ENCODE data around the gene RANBP3. TPM values are rescaled to one million over a fixed set of nuclear protein-coding genes. Genes with fewer than 3 reads are reported as not detected.

Gene RANBP3
- total and polyA plus RNA-seq, 4 donors = 33.6 to 67.7 (median 54.9) TPM

DNA sequence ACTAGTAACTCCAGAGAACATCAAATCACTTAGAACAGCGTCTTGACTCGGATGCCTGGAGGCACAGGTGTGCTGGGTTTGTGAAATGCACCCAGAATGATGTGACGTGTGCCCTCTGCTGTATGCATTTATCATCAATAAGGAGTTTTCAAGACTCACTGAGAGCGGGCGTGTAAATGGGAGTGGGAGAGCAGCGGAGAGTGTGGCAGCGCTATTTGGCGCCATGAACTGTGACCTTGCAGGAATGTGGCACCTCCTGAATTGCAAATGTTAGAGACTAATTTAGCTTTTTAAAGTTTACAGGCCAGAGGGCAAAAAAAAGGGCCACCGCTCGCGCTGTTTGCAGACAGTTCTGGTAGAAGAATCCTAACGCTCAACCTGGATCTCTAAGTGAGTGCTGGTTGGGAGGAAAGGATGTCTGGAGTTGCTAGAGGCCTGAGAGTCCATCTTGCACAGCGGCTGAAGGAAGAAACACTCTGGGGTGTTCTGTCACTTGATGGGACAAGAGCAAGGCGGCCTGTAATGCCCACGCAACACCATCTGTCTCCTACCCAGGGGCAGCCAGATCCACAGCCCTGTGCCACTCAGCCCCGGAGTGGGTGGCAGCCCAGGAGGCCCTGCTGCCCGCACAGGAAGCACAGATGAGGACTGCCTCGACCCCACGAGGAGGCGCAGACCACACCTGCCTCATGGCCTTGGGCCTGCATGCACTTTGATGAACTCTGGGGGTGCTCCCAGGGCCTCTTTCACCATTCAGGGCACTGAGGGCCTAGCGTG, 19.7 kb downstream of the RANBP3 start:
- Histone ChIP-seq H3K36me3 (ENCODE audit: control insufficient read depth in 4 of 4, insufficient read depth in 4 of 4, low read length in 4 of 4) (peaks cover 0 to 5% (median 0%) of the 10 kb centered on the region in 4 donors), H3K27me3 (ENCODE audit: control insufficient read depth in 3 of 3, insufficient read depth in 3 of 3, low read length in 2 of 3) (no peaks in the 10 kb centered on the region), H3K9ac (ENCODE audit: insufficient read depth in 1 of 2, low read length in 2 of 2) (no peak overlapping the region), H3K27ac (ENCODE audit: low read depth in 1 of 2, low read length in 1 of 2) (peak overlapping the region in 1 of 2 donors; percentile 3), H3K9me3 (ENCODE audit: control insufficient read depth in 4 of 4, insufficient read depth in 3 of 4, low read length in 3 of 4) (no peaks in the 10 kb centered on the region), H3K4me3 (no peak overlapping the region), H3K4me1 (ENCODE audit: control insufficient read depth in 5 of 5, insufficient read depth in 5 of 5, low read length in 5 of 5) (peaks cover 38 to 82% (median 62%) of the 10 kb centered on the region in 5 donors)
- WGBS, 2 donors = 82 to 86% methylated on average over 21 of the region's 21 CpGs
- no peak for DNase-seq
- TF ChIP-seq, protein P1, sequence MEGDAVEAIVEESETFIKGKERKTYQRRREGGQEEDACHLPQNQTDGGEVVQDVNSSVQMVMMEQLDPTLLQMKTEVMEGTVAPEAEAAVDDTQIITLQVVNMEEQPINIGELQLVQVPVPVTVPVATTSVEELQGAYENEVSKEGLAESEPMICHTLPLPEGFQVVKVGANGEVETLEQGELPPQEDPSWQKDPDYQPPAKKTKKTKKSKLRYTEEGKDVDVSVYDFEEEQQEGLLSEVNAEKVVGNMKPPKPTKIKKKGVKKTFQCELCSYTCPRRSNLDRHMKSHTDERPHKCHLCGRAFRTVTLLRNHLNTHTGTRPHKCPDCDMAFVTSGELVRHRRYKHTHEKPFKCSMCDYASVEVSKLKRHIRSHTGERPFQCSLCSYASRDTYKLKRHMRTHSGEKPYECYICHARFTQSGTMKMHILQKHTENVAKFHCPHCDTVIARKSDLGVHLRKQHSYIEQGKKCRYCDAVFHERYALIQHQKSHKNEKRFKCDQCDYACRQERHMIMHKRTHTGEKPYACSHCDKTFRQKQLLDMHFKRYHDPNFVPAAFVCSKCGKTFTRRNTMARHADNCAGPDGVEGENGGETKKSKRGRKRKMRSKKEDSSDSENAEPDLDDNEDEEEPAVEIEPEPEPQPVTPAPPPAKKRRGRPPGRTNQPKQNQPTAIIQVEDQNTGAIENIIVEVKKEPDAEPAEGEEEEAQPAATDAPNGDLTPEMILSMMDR (IDR thresholded peaks at IDR 0.05; ENCODE audit: control extremely low read depth, extremely low read depth) = no peak
- ATAC-seq (ENCODE audit: insufficient read depth, low FRiP score) = no peak

DNA sequence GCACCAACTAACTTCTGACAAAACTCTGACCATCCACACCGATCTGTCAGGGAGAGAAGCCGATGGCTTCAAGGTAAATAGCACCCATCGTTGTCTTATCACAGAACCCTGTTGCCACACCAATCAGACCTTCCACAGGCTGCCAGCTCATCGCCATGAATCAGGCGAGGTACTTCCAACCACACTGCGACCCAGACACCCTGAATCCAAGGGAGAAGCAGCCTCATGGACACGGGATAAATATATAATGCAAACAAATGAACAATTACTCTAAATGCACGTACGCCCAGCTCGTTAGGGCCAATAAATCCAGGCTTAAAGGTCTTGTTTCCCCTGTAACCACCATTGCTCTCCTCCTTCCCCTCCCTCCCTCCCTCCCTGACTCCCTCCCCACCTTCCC, 20.8 kb downstream of the RANBP3 start:
- Histone ChIP-seq H3K4me1 (ENCODE audit: control insufficient read depth in 5 of 5, insufficient read depth in 5 of 5, low read length in 5 of 5) (peaks cover 39 to 85% (median 66%) of the 10 kb centered on the region in 5 donors), H3K9ac (ENCODE audit: insufficient read depth in 1 of 2, low read length in 2 of 2) (no peak overlapping the region), H3K27me3 (ENCODE audit: control insufficient read depth in 3 of 3, insufficient read depth in 3 of 3, low read length in 2 of 3) (no peaks in the 10 kb centered on the region), H3K27ac (ENCODE audit: low read depth in 1 of 2, low read length in 1 of 2) (peak overlapping the region in 1 of 2 donors; percentile 46), H3K4me3 (no peak overlapping the region), H3K9me3 (ENCODE audit: control insufficient read depth in 4 of 4, insufficient read depth in 3 of 4, low read length in 3 of 4) (no peaks in the 10 kb centered on the region), H3K36me3 (ENCODE audit: control insufficient read depth in 4 of 4, insufficient read depth in 4 of 4, low read length in 4 of 4) (peaks cover 0 to 5% (median 0%) of the 10 kb centered on the region in 4 donors)
- ATAC-seq (ENCODE audit: insufficient read depth, low FRiP score) (no peak), DNase-seq (no peak)
- TF ChIP-seq, protein P1 (IDR thresholded peaks at IDR 0.05; ENCODE audit: control extremely low read depth, extremely low read depth) = no peak
- WGBS, 2 donors = 86 to 88% methylated on average over 10 of the region's 10 CpGs

DNA sequence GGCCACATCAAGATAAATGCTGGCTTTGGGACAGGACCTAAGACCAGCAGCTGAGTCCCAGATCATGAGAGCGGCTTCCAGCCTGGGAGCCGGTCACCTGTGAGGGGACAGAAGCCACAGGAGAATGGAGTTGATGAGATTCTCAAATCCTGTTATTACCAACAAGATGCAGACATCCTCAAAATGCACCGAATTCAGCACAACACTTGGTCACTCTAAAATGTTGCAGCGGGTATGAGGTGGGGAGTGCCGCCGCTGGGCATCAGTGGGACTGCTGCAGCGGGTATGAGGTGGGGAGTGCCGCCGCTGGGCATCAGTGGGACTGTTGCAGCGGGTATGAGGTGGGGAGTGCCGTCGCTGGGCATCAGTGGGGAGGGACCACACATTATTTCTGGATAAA, 21.2 kb downstream of the RANBP3 start:
- TF ChIP-seq, protein P1 (IDR thresholded peaks at IDR 0.05; ENCODE audit: control extremely low read depth, extremely low read depth) = no peak
- 95 to 96% methylated on average over 12 of the region's 12 CpGs for WGBS, 2 donors
- H3K4me3 ChIP-seq = no peak overlapping the region
- no peaks in the 10 kb centered on the region for H3K9me3 ChIP-seq (ENCODE audit: control insufficient read depth in 4 of 4, insufficient read depth in 3 of 4, low read length in 3 of 4)
- ATAC-seq (ENCODE audit: insufficient read depth, low FRiP score) = no peak
- no peak overlapping the region for H3K9ac ChIP-seq (ENCODE audit: insufficient read depth in 1 of 2, low read length in 2 of 2)
- no peak for DNase-seq
- peak overlapping the region in 1 of 2 donors; percentile 46 for H3K27ac ChIP-seq (ENCODE audit: low read depth in 1 of 2, low read length in 1 of 2)
- no peaks in the 10 kb centered on the region for H3K27me3 ChIP-seq (ENCODE audit: control insufficient read depth in 3 of 3, insufficient read depth in 3 of 3, low read length in 2 of 3)
- peaks cover 0 to 5% (median 0%) of the 10 kb centered on the region in 4 donors for H3K36me3 ChIP-seq (ENCODE audit: control insufficient read depth in 4 of 4, insufficient read depth in 4 of 4, low read length in 4 of 4)
- peaks cover 40 to 85% (median 65%) of the 10 kb centered on the region in 5 donors for H3K4me1 ChIP-seq (ENCODE audit: control insufficient read depth in 5 of 5, insufficient read depth in 5 of 5, low read length in 5 of 5)

All from lung (tissue), 12 donors.